GM20000 (cell line): Measurements from ENCODE around the gene KRT9.

Experiments
- DNase-seq: peaks from one replicate; pipeline ENCODE4 v3.0.0; 2012; ENCODE audit warnings: low spot score
- TF ChIP-seq, protein P1 (sequence below): IDR thresholded peaks from 2 replicates; pipeline ENCODE4 v1.5.1; 2012; ENCODE audit warnings: mild to moderate bottlenecking, control low read depth; ENCODE audit errors: extremely low read depth, missing control alignments

The KRT9 gene

GRCh38 chr17:41530062-41531048 is 41.5 kb downstream of the KRT9 start:
- DNase-seq = no peak
- TF ChIP-seq, protein P1, sequence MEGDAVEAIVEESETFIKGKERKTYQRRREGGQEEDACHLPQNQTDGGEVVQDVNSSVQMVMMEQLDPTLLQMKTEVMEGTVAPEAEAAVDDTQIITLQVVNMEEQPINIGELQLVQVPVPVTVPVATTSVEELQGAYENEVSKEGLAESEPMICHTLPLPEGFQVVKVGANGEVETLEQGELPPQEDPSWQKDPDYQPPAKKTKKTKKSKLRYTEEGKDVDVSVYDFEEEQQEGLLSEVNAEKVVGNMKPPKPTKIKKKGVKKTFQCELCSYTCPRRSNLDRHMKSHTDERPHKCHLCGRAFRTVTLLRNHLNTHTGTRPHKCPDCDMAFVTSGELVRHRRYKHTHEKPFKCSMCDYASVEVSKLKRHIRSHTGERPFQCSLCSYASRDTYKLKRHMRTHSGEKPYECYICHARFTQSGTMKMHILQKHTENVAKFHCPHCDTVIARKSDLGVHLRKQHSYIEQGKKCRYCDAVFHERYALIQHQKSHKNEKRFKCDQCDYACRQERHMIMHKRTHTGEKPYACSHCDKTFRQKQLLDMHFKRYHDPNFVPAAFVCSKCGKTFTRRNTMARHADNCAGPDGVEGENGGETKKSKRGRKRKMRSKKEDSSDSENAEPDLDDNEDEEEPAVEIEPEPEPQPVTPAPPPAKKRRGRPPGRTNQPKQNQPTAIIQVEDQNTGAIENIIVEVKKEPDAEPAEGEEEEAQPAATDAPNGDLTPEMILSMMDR = no peak

GRCh38 chr17:41529491-41529915 is 42.4 kb downstream of the KRT9 start:
- DNase-seq = no peak
- TF ChIP-seq, protein P1 = no peak

DNA sequence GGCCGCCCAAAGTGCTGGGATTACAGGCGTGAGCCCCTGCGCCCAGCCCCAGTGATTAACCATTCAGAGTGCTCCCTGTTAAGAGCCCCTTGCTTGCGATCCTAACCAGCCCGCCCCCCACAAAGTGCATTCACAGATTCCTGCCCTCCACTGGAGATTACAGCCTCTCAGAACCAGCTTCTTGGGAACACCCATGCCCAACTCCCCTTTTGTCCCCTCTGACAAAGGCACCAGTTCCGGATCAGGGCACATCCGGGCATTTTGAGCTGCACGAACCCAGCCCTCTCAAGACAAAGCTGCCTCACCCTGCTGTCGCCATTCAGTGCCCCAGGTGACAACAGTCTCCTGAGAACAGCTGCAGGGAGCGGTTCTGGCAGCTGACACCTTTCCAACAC is 42.9 kb downstream of the KRT9 start:
- DNase-seq = no peak
- TF ChIP-seq, protein P1 = no peak

GRCh38 chr17:41527063-41528023 is 44.5 kb downstream of the KRT9 start:
- no peak for DNase-seq
- TF ChIP-seq, protein P1 = no peak

DNA sequence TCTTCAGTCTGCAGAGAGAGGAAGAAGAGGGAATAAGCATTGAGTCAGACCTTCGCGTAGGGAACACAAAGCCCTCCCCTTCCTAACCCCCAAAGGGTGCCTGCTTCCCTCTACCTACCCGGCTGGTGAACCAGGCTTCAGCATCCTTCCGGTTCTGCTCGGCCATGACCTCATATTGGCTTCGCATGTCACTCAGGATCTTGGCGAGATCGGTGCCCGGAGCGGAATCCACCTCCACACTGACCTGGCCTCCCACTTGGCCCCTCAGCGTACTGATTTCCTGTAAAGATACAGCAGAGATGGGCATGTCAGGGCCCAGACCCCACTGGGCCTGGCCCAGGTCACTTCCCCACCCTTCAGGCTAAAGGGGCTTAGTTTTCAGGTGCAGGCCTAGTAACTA is 47.6 kb downstream of the KRT9 start:
- TF ChIP-seq, protein P1 = no peak
- DNase-seq = no peak

GRCh38 chr17:41523787-41524186 is 48.1 kb downstream of the KRT9 start:
- no peak for DNase-seq
- TF ChIP-seq, protein P1 = no peak
